HCT116 (cell line): ENCODE data around the gene TCF12. TPM values are rescaled to one million over a fixed set of nuclear protein-coding genes. Genes with fewer than 3 reads are reported as not detected.

ENCODE experiments used
- ATAC-seq: fragments of 200-7000 bp; cut with Tn5 transposase; 2 replicates; pipeline ENCODE4 v1.9.1; 2020; ENCODE audit warnings: mild to moderate bottlenecking, moderate library complexity
- BruUV-seq: library from RNA; stranded (reverse); fragments of 400-500 nt; replicated peaks from 2 replicates; lab custom pipeline; 2021; lab: Mats Ljungman, UMichigan
- CTCF ChIA-PET: fragments of 300-600 bp; sonication (Branson Sonifier 250); formaldehyde crosslinking; loops from one replicate; lab custom pipeline; 2021; ENCODE audit warnings: antibody characterized with exemption; lab: Charles Lee
- POLR2A ChIA-PET: fragments of 300-600, 350-600 bp; sonication (Branson Sonifier 250); formaldehyde crosslinking; loops from one replicate; lab custom pipeline; 2021; ENCODE audit warnings: antibody characterized with exemption; lab: Charles Lee
- RAD21 ChIA-PET, 2 experiments: fragments of 300-600 bp; sonication (Branson Sonifier 250); formaldehyde crosslinking; loops; one replicate each; lab custom pipeline; 2023; ENCODE audit warnings: low total read pairs in 2 of 2; ENCODE audit not compliant: uncharacterized antibody in 2 of 2, unreplicated experiment in 2 of 2, low non-redundant PET in 1 of 2; lab: Charles Lee
- DNase-seq: peaks from one replicate; pipeline ENCODE4 v3.0.0-alpha.2; 2010; ENCODE audit warnings: low read depth, low spot score
- H2AFZ ChIP-seq: fragments of 200-600 bp; shearing (Covaris generic), sonication (generic); 2 replicates; pipeline ENCODE4 v1.6.1; 2017; ENCODE audit warnings: low read depth, mixed run types, mixed read lengths, antibody characterized with exemption, low read length; ENCODE audit not compliant: poor library complexity, severe bottlenecking
- H3K27ac ChIP-seq: 2 replicates; pipeline ENCODE4 v1.5.1; 2012; ENCODE audit warnings: low read depth, low read length
- H3K27me3 ChIP-seq: fragments of 200-600 bp; sonication (generic); 2 replicates; pipeline ENCODE4 v1.6.1; 2016; ENCODE audit warnings: mixed run types, low read length, mixed read lengths; ENCODE audit not compliant: insufficient read depth
- H3K36me3 ChIP-seq, 2 experiments: fragments of 200-500 bp in 1 of 2; fragments of 200-600 bp in 1 of 2; sonication (Bioruptor generic) in 1 of 2; sonication (generic) in 1 of 2; 2 replicates each; pipeline versions ENCODE4 v1.5.1 to v1.6.1; 2014 to 2016; ENCODE audit warnings: low read length in 2 of 2, inconsistent platforms in 1 of 2, mixed read lengths in 1 of 2, mixed run types in 1 of 2; ENCODE audit not compliant: insufficient read depth in 2 of 2, control insufficient read depth in 1 of 2
- H3K4me1 ChIP-seq, 2 experiments: fragments of 200-600 bp in 1 of 2; sonication (generic) in 1 of 2; 2 replicates each; pipeline versions ENCODE4 v1.5.1 to v1.6.1; 2012 to 2017; ENCODE audit warnings: low read length in 2 of 2, inconsistent platforms in 1 of 2, mild to moderate bottlenecking in 1 of 2, mixed read lengths in 1 of 2, mixed run types in 1 of 2, moderate library complexity in 1 of 2; ENCODE audit not compliant: insufficient read depth in 2 of 2, control insufficient read depth in 1 of 2
- H3K4me2 ChIP-seq: fragments of 200-600 bp; sonication (generic); 2 replicates; pipeline ENCODE4 v1.6.1; 2017; ENCODE audit warnings: mixed run types, low read length, mixed read lengths
- H3K4me3 ChIP-seq, 2 experiments: fragments of 200-600 bp in 1 of 2; sonication (generic) in 1 of 2; replicated peaks in 1 of 2; 2 replicates each; pipeline ENCODE4 v1.5.1; 2011 to 2016; ENCODE audit warnings: low read length in 2 of 2, control low read depth in 1 of 2, low read depth in 1 of 2, mild to moderate bottlenecking in 1 of 2, mixed read lengths in 1 of 2, mixed run types in 1 of 2
- H3K79me2 ChIP-seq: fragments of 200-600 bp; sonication (generic); 2 replicates; pipeline ENCODE4 v1.6.1; 2017; ENCODE audit warnings: mild to moderate bottlenecking, mixed run types, low read length, moderate library complexity, mixed read lengths; ENCODE audit not compliant: insufficient read depth
- H3K9ac ChIP-seq: fragments of 200-600 bp; sonication (generic); 2 replicates; pipeline ENCODE4 v1.6.1; 2016; ENCODE audit warnings: low read length, mixed read lengths
- H3K9me2 ChIP-seq: fragments of 200-600 bp; sonication (generic), shearing (Covaris generic); 2 replicates; pipeline ENCODE4 v1.6.1; 2017; ENCODE audit warnings: mixed run types, mild to moderate bottlenecking, moderate library complexity; ENCODE audit not compliant: insufficient read depth
- H3K9me3 ChIP-seq, 2 experiments: fragments of 200-500 bp in 1 of 2; fragments of 200-600 bp in 1 of 2; sonication (Bioruptor generic) in 1 of 2; sonication (generic) in 1 of 2; 2 replicates each; pipeline ENCODE4 v1.6.1; 2014 to 2017; ENCODE audit warnings: low read length in 2 of 2, mixed read lengths in 2 of 2, inconsistent platforms in 1 of 2, low read depth in 1 of 2, mild to moderate bottlenecking in 1 of 2, mixed run types in 1 of 2, moderate library complexity in 1 of 2; ENCODE audit not compliant: control insufficient read depth in 1 of 2, insufficient read depth in 1 of 2
- H4K20me1 ChIP-seq: fragments of 200-600 bp; sonication (generic), shearing (Covaris generic); 2 replicates; pipeline ENCODE4 v1.6.1; 2017; ENCODE audit warnings: mixed run types, mild to moderate bottlenecking, moderate library complexity; ENCODE audit not compliant: insufficient read depth
- ATF3 ChIP-seq: IDR thresholded peaks from 2 replicates; pipeline ENCODE4 v1.6.1; 2012
- CTCF ChIP-seq, 3 experiments: fragments of 200-600 bp in 1 of 3; sonication (generic) in 1 of 3; IDR thresholded peaks in 2 of 3; conservative IDR thresholded peaks in 1 of 3; 2 replicates each; pipeline ENCODE4 v1.5.1; 2012 to 2017; ENCODE audit warnings: low read depth in 2 of 3, low read length in 2 of 3, antibody characterized with exemption in 1 of 3, borderline replicate concordance in 1 of 3, control low read depth in 1 of 3, mild to moderate bottlenecking in 1 of 3, mixed read lengths in 1 of 3, mixed run types in 1 of 3, moderate library complexity in 1 of 3; ENCODE audit not compliant: insufficient read depth in 1 of 3
- EGR1 ChIP-seq: IDR thresholded peaks from 2 replicates; pipeline ENCODE4 v1.6.1; 2012; ENCODE audit warnings: low read depth
- ELF1 ChIP-seq: IDR thresholded peaks from 2 replicates; pipeline ENCODE4 v1.6.1; 2012; ENCODE audit warnings: low read depth, borderline replicate concordance
- EZH2 ChIP-seq: fragments of 200-600 bp; sonication (generic); IDR thresholded peaks from 2 replicates; pipeline ENCODE4 v1.6.1; 2017; ENCODE audit warnings: antibody characterized with exemption, mixed run types
- EZH2phosphoT487 ChIP-seq: fragments of 200-600 bp; IDR thresholded peaks from 2 replicates; pipeline ENCODE4 v1.6.1; 2018; ENCODE audit warnings: antibody characterized with exemption, borderline replicate concordance
- FOSL1 ChIP-seq: IDR thresholded peaks from 2 replicates; pipeline ENCODE4 v1.6.1; 2012; ENCODE audit warnings: low read depth
- JUND ChIP-seq: IDR thresholded peaks from 2 replicates; pipeline ENCODE4 v1.6.1; 2012
- POLR2A ChIP-seq: IDR thresholded peaks from 2 replicates; pipeline ENCODE4 v1.7.0; 2011; ENCODE audit warnings: borderline replicate concordance; ENCODE audit not compliant: insufficient read depth, insufficient read length; ENCODE audit errors: extremely low read depth
- POLR2AphosphoS5 ChIP-seq: IDR thresholded peaks from 2 replicates; pipeline ENCODE4 v1.6.1; 2011; ENCODE audit warnings: mild to moderate bottlenecking, low read depth, low read length, moderate library complexity
- RAD21 ChIP-seq: IDR thresholded peaks from 2 replicates; pipeline ENCODE4 v1.6.1; 2012; ENCODE audit warnings: low read depth, mild to moderate bottlenecking
- REST ChIP-seq: IDR thresholded peaks from 2 replicates; pipeline ENCODE4 v1.6.1; 2012; ENCODE audit warnings: low read depth
- SP1 ChIP-seq: IDR thresholded peaks from 2 replicates; pipeline ENCODE4 v1.6.1; 2012; ENCODE audit warnings: low read depth
- SRF ChIP-seq: IDR thresholded peaks from 2 replicates; pipeline ENCODE4 v1.6.1; 2012; ENCODE audit warnings: low read depth
- TCF7L2 ChIP-seq: IDR thresholded peaks from 2 replicates; pipeline ENCODE4 v1.7.0; 2011; ENCODE audit warnings: borderline replicate concordance, inconsistent platforms; ENCODE audit not compliant: insufficient read depth, insufficient read length; ENCODE audit errors: extremely low read depth
- ZNF274 ChIP-seq: fragments of 200-500 bp; sonication (Bioruptor generic); IDR thresholded peaks from 2 replicates; pipeline ENCODE4 v1.6.1; 2014; ENCODE audit warnings: mild to moderate bottlenecking, low read depth, low read length, inconsistent platforms
- intact Hi-C: fragments of 100-400 bp; cut with micrococcal nuclease; formaldehyde crosslinking; loops from 2 replicates; pipeline ENCODE4 v1.10.0; 2022
- total RNA-seq: library from RNA; stranded (reverse); gene quantifications from one replicate; pipeline ENCODE4 v1.2.1, GENCODE V29; 2021; ENCODE audit not compliant: unreplicated experiment

The TCF12 gene
- total RNA-seq, 1 experiment from 2014 or later, result 71.6 TPM

- intact Hi-C loops, result no loop called here
- CTCF ChIA-PET, result no interaction called here
- Histone ChIP-seq H3K4me1 (no peaks in the 10 kb centered on the region), H3K4me2 (no peak overlapping the region), H3K9me3 (no peaks in the 10 kb centered on the region), H3K4me3 (no peak overlapping the region), H3K36me3 (no peaks in the 10 kb centered on the region), H3K9me2 (no peaks in the 10 kb centered on the region), H3K9ac (no peak overlapping the region), H3K27me3 (no peaks in the 10 kb centered on the region), H2AFZ (no peak overlapping the region), H3K79me2 (peaks cover 66% of the 10 kb centered on the region), H4K20me1 (no peaks in the 10 kb centered on the region; the same call in 1 of the 2 replicates), H3K27ac (no peak overlapping the region)
- no peak for TF ChIP-seq CTCF (IDR thresholded peaks at IDR 0.05 in 2 of 3, conservative IDR thresholded peaks at IDR 0.05 in 1 of 3; ENCODE audit: borderline replicate concordance in 1 of 3, insufficient read depth in 1 of 3, low read depth in 2 of 3, low read length in 2 of 3)
- TF ChIP-seq POLR2A, result no peak
- no peak for TF ChIP-seq JUND
- TF ChIP-seq EZH2, result no peak
- TF ChIP-seq POLR2AphosphoS5, result no peak
- no peak for TF ChIP-seq ZNF274
- TF ChIP-seq SP1, result no peak
- no peak for TF ChIP-seq EZH2phosphoT487
- POLR2A ChIA-PET, result no interaction called here
- RAD21 ChIA-PET, result no interaction called here
- BruUV-seq, result no TSS peak
- DNase-seq (no peak), ATAC-seq (no peak)
Observed at GRCh38 chr15:57026016-57026592, 107.7 kb downstream of the TCF12 start.

GRCh38 chr15:57027596-57027995 lies 109.2 kb downstream of the TCF12 start:
- DNase-seq, result no peak
- H3K36me3 ChIP-seq, result no peaks in the 10 kb centered on the region
- no peaks in the 10 kb centered on the region; the same call in 1 of the 2 replicates for H4K20me1 ChIP-seq
- no peak for ATAC-seq
- BruUV-seq, result no TSS peak
- no peak overlapping the region for H3K27ac ChIP-seq
- H3K27me3 ChIP-seq, result no peaks in the 10 kb centered on the region
- POLR2A ChIA-PET, result no interaction called here
- H3K4me2 ChIP-seq, result no peak overlapping the region
- intact Hi-C loops, result no loop called here
- CTCF ChIA-PET, result no interaction called here
- H3K9me2 ChIP-seq, result no peaks in the 10 kb centered on the region
- peaks cover 72% of the 10 kb centered on the region for H3K79me2 ChIP-seq
- H2AFZ ChIP-seq, result no peak overlapping the region
- H3K4me3 ChIP-seq, result no peak overlapping the region
- no peak overlapping the region for H3K9ac ChIP-seq
- no peaks in the 10 kb centered on the region for H3K4me1 ChIP-seq
- H3K9me3 ChIP-seq, result no peaks in the 10 kb centered on the region
- RAD21 ChIA-PET, result no interaction called here
- TF ChIP-seq EGR1, result no peak
- TF ChIP-seq ZNF274, result no peak
- no peak for TF ChIP-seq RAD21
- no peak for TF ChIP-seq EZH2phosphoT487
- no peak for TF ChIP-seq REST
- TF ChIP-seq SRF, result no peak
- no peak for TF ChIP-seq EZH2
- no peak for TF ChIP-seq ATF3
- no peak for TF ChIP-seq TCF7L2
- TF ChIP-seq JUND, result no peak
- no peak for TF ChIP-seq FOSL1
- TF ChIP-seq ELF1, result no peak
